AG08396 (cell line): Measurements from ENCODE around the gene ZXDC.

Experiments used
- DNase-seq: peaks from one replicate; pipeline ENCODE4 v3.0.0; 2012; ENCODE audit warnings: low spot score, mixed read lengths

The ZXDC gene

DNA sequence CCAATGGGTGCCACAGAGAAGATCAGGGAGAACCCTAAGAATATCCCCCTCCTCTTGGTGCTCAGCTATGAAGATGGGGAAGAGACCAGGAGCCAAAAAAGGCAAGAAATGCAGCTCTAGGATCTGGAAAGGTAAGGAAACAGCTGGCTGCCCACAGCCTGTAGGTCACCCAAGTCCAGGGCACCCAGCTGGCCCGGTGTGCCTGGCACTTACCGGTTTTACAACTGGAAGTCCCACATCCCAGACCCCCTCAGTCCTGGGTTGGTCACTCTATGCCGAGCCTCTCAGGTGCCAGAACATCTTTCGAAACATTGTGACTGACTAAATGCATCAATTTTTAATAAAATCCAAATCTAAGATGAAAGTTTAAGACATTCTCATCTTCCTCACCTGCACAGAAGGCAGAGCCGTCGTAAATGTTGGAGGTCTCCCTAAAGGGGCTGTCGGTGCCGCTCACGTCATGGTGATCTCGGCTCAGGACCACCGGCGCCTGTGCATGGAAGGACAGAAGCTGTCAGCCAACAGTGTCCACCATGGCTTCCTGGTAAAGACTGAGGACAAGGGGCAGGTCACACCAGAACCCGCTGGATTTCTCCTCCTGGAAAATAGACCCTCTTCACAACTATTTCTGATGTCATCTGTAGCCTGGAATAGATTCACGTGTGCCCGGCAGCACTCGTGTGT is 13.3 kb upstream of the ZXDC start:
- DNase-seq, result no peak

GRCh38 chr3:126488185-126488584 is 12.5 kb upstream of the ZXDC start:
- no peak for DNase-seq

DNA sequence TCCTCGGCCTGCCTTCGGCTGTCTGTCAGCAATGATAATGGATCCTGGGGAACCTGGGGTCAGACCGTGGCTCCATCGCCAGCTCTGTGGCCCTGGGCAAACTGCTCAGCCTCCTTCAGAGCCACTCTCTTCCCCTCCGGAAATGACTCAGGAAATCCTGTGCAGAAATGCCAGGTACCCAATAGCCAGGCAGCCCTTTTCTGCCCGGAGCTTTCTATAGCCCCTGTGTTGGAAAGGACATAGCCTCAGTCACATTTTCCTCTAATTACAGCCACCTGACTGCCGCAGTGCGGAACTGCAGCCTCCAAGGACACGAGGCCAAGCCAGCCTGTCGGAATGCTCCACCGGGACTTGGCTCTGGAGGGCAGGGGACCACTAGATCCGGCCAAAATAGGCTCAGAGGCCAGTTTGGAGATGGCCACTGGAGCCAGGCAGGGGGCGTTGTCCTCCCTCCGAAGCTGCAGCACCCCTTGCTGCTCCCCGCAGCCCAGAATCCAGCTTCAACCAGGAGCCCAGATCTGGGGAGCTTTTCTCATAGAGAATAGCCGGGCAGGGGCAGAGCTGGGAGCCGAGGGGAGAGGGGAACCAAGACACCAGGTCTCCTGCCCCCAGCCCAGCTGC is 11.6 kb upstream of the ZXDC start:
- DNase-seq, result no peak

- DNase-seq, result no peak
Measured at GRCh38 chr3:126486360-126486847, 10.7 kb upstream of the ZXDC start.

DNA sequence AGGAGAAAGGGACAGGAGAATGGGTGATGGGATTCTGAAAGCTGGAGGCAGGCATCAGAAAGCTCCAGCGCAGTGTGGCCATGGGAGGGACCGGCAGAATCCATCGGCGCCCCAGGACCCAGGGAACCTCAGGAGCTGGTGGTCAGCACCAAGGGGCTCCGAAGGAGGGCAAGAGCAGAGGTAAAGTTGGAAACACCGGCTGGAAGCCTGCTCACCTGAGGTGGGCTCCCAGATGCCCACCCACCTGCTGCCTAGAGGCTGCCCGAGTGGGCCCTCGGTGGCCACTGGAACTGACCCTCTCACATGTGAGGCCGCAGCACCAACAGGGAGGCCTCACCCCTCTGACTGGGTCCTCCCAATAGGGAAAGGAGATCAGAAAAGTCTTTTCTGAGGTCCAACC is 10.3 kb upstream of the ZXDC start:
- no peak for DNase-seq

- DNase-seq, result no peak
Measured at GRCh38 chr3:126485176-126485897, 9.6 kb upstream of the ZXDC start.

- no peak for DNase-seq
Measured at GRCh38 chr3:126484662-126485061, 9.0 kb upstream of the ZXDC start.

- no peak for DNase-seq
Measured at GRCh38 chr3:126484148-126484547, 8.5 kb upstream of the ZXDC start.

DNA sequence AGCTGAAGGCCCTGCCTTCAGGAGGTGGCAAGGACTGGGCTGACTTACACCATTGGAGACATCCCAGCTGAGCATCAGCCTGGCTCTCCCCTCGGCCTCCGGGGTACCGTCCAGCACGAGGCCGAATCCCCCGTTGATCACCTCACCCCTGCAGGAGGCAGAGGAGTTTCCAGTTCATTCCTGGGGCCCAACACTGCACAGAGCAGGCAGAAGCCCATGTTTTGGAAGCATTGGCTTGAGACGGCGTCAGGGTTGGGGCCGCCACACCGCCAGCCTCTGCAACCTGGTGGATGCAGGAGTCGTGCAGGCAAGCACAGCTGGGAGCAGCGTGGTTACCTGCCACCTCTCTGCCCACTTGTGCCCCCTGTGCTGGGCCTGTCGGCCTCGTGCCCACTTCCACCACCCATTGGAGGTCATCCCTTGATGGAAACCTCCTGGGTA is 7.7 kb upstream of the ZXDC start:
- no peak for DNase-seq

- no peak for DNase-seq
Measured at GRCh38 chr3:126482503-126483255, 7.0 kb upstream of the ZXDC start.

DNA sequence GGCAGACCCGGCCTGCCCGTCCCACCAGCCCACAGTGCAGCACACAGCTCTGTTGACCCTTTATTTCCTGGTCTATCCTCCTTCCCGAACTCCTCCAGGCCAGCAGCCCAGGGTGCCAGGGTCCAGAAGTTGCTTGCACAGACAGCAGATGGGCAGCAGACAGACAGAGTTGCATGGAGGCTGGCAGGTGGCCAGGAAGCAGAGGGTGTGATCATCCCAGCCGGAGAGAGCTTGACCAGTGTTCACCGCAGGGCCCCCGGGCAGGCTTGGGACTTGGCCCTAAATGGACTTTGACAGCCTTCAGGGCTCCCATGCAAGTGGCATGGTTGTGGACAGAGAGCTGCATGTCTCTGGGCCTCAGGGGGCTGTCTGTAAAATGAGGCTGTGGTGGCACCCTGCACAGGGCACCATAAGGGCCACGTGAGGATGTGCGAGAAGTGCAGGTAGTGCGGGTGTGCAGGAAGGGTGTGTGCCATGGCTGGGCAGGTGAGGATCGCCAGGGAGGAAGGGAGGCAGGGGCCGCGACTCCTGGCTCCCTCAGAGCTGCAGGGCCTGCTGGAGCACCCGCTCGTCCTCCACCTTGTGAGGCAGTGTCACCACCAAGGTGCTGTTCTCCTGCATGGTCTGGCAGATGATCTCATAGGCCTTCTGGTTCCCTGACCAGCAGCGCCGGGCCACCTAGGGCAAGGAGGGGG is 6.3 kb upstream of the ZXDC start:
- peak; percentile 35 for DNase-seq

- no peak for DNase-seq
Measured at GRCh38 chr3:126480861-126481260, 5.2 kb upstream of the ZXDC start.

- DNase-seq, result no peak
Measured at GRCh38 chr3:126480206-126480605, 4.5 kb upstream of the ZXDC start.

DNA sequence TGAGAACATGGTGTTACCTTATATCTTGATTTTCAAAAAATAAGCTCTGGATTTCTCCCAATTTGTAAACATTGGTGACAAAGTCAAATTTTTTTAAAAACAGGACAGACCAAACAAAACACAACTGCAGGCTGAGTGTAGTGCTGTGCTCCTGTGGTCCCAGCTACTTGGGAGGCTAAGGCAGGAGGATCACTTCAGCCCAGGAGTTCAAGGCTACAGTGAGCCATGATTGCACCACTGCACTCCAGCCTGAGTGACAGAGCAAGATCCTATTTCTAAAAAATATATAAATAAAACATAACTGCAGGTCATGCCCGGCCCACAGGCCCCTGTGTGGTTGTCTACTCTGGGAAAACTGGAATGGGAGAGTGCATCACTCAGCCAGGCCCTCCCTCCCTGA is 4.0 kb upstream of the ZXDC start:
- DNase-seq, result no peak

DNA sequence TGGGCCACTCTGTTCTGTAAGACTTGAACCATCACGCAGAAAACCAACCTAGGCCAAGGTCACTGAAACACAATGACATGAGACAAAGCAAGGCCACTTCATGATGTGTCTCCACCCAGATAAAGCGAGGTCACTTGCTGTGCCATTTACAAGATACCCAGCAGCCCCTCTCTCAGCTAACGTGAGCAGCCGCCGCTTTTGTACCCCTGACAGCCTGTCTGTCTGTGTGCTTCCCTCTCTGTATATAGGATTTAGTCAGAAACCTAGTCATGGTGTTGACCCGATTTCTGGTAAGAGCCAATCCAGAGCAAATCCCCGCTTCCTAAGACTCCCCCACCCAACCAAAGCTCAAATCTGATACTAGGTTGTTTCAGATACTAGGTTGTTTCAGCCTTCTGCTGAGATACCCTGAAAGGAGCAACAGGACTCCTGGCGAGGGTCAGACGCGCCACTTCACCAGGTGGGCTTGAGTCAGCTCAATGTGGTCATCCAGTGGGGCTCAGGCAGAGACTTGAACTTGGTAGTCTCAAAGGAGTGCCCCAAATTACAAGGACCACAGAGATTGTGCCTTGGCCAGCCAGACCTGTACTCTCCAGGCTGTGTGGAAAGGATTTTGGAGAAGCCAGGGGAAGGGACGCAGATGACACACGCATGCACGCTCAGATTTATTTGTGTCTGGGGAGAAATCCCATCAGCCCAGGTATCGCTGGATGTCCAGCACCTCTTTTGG is 3.1 kb upstream of the ZXDC start:
- no peak for DNase-seq

- no peak for DNase-seq
Measured at GRCh38 chr3:126477061-126477380, 1.3 kb upstream of the ZXDC start.

DNA sequence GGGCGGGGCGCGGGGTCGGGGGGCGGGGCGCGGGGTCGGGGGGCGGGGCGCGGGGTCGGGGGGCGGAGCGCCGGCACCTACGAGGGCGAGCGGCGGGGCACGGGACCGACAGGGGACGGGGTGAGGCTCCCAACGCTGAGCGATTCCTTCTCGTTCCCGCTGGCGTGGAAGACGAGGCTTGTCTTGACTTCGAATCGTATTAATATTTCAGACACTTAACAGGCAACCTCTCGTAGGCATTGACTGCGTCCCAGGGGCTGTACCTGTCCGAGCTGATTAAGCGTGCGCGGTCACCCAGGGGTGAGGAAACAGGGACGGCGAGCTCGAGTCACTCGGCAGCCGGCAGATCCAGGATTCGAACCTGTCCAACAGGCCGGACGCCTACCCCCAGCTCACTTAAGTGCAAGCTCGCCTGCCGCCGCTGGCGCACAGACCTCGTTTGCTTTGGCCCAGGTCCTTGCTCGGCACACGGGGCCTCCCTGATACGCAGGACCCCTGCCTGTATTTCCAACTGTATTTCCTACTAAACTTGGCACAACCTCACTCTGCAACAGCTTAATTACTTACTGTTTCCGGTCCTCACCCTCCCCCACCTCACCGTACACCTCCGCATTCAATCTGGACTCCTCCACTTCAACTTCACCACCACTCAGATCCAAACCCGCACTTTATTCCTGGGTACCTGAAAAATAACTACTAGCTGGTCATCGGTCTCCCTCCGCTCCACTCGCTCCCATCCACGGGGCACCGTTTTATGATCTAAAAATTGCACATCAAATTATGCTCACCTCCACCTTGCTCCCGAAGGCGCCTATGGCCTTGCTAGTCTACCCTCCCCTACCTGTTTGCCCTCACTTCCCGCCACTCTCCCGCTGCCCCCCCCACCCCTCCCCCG is 722 bp upstream of the ZXDC start:
- DNase-seq, result peak; percentile 35

DNA sequence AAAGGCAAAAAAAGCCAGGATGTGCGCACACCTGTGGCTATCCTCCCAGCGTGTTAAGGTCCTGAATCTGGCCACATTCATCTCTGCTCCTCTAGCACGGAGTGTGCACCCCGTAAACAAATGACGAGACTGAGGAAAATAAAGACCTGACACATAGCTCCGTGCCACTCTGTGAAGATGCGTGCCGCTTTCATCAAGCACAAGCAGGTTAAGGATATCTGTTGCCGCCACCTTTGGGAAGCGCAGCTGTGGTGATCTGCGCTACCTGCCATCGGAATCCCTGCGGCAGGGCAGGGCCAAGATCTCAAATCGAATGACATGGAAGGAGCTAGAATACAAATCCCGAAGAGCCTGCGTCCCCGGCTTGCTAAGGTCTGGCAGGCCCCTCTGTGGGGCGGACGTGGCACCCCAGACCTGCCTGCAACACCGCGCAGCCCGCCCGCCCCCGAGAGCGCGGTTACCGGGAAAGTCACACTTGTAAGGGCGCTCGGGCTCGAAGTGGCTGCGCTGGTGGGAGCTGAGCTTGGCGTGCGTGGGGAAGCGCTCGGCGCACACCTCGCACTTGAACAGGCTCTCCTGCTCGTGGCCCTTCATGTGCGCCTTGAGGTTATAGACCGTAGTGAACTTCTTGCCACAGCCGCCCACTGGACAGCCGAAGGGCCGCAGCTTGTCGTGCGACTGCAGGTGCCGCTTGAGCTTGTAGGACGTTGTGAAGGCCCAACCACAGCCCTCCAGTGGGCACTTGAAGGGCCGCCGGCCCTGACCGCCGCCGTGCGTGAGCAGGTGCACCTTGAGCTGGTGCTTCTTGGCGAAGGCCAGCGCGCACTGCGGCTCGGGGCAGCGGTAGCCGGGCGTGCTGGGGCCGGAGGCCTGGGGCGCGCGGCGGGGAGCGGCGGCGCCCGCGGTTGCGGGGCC is 936 bp downstream of the ZXDC start:
- DNase-seq, result peak; percentile 59
